GM12872 (cell line): ENCODE data around the gene USP38.

Experiments
- CTCF ChIP-seq: IDR thresholded peaks from 3 replicates; pipeline ENCODE4 v1.5.1; 2011; ENCODE audit warnings: low read depth, mild to moderate bottlenecking, low read length, moderate library complexity; ENCODE audit not compliant: insufficient read depth

The USP38 gene

GRCh38 chr4:143224255-143224654, 39.5 kb downstream of the USP38 start:
- TF ChIP-seq CTCF: no peak

GRCh38 chr4:143225167-143225566, 40.5 kb downstream of the USP38 start:
- TF ChIP-seq CTCF: no peak

GRCh38 chr4:143230683-143231082, 46.0 kb downstream of the USP38 start:
- TF ChIP-seq CTCF: no peak

- TF ChIP-seq CTCF: no peak
Measured at GRCh38 chr4:143232277-143232676, 47.6 kb downstream of the USP38 start.

GRCh38 chr4:143234153-143234552, 49.4 kb downstream of the USP38 start:
- TF ChIP-seq CTCF: no peak

- TF ChIP-seq CTCF: no peak
Measured at GRCh38 chr4:143240939-143241679, 56.4 kb downstream of the USP38 start.

- no peak for TF ChIP-seq CTCF
Measured at GRCh38 chr4:143241892-143242291, 57.2 kb downstream of the USP38 start.

- no peak for TF ChIP-seq CTCF
Measured at GRCh38 chr4:143243041-143243440, 58.3 kb downstream of the USP38 start.
